ENCODE measurements around the gene KRTAP5-8.

Gene KRTAP5-8

GRCh38 chr11:71505781-71506180, 32.0 kb upstream of the KRTAP5-8 start:
- Histone ChIP-seq H3K27ac (ENCODE audit: poor library complexity, severe bottlenecking) (no peak overlapping the region), H3K27me3 (ENCODE audit: insufficient read depth, poor library complexity, severe bottlenecking) (no peaks in the 10 kb centered on the region), H3K36me3 (ENCODE audit: low read depth) (no peaks in the 10 kb centered on the region), H3K4me3 (ENCODE audit: severe bottlenecking) (no peak overlapping the region), H3K9me3 (ENCODE audit: severe bottlenecking) (no peaks in the 10 kb centered on the region), H3K4me1 (ENCODE audit: insufficient read depth, poor library complexity, severe bottlenecking) (no peaks in the 10 kb centered on the region)
- ATAC-seq (ENCODE audit: low read depth) (no peak), DNase-seq (ENCODE audit: low spot score) (no peak)
- no peak for TF ChIP-seq CTCF (IDR thresholded peaks at IDR 0.05; ENCODE audit: poor library complexity, severe bottlenecking)

GRCh38 chr11:71507102-71507501, 30.7 kb upstream of the KRTAP5-8 start:
- Histone ChIP-seq H3K36me3 (ENCODE audit: low read depth) (no peaks in the 10 kb centered on the region), H3K27me3 (ENCODE audit: insufficient read depth, poor library complexity, severe bottlenecking) (no peaks in the 10 kb centered on the region), H3K27ac (ENCODE audit: poor library complexity, severe bottlenecking) (no peak overlapping the region), H3K4me1 (ENCODE audit: insufficient read depth, poor library complexity, severe bottlenecking) (no peaks in the 10 kb centered on the region), H3K4me3 (ENCODE audit: severe bottlenecking) (no peak overlapping the region), H3K9me3 (ENCODE audit: severe bottlenecking) (no peaks in the 10 kb centered on the region)
- TF ChIP-seq CTCF (IDR thresholded peaks at IDR 0.05; ENCODE audit: poor library complexity, severe bottlenecking), result no peak
- no peak for DNase-seq (ENCODE audit: low spot score)
- ATAC-seq (ENCODE audit: low read depth), result no peak

GRCh38 chr11:71518506-71519471, 19.0 kb upstream of the KRTAP5-8 start:
- H3K36me3 ChIP-seq (ENCODE audit: low read depth), result no peaks in the 10 kb centered on the region
- H3K27me3 ChIP-seq (ENCODE audit: insufficient read depth, poor library complexity, severe bottlenecking), result no peaks in the 10 kb centered on the region
- TF ChIP-seq CTCF (IDR thresholded peaks at IDR 0.05; ENCODE audit: poor library complexity, severe bottlenecking), result no peak
- no peak for DNase-seq (ENCODE audit: low spot score)
- H3K4me3 ChIP-seq (ENCODE audit: severe bottlenecking), result no peak overlapping the region
- H3K27ac ChIP-seq (ENCODE audit: poor library complexity, severe bottlenecking), result no peak overlapping the region
- no peaks in the 10 kb centered on the region for H3K9me3 ChIP-seq (ENCODE audit: severe bottlenecking)
- ATAC-seq (ENCODE audit: low read depth), result no peak
- no peaks in the 10 kb centered on the region for H3K4me1 ChIP-seq (ENCODE audit: insufficient read depth, poor library complexity, severe bottlenecking)

GRCh38 chr11:71519546-71519945, 18.3 kb upstream of the KRTAP5-8 start:
- no peaks in the 10 kb centered on the region for H3K27me3 ChIP-seq (ENCODE audit: insufficient read depth, poor library complexity, severe bottlenecking)
- ATAC-seq (ENCODE audit: low read depth) (no peak), DNase-seq (ENCODE audit: low spot score) (no peak)
- no peaks in the 10 kb centered on the region for H3K36me3 ChIP-seq (ENCODE audit: low read depth)
- H3K27ac ChIP-seq (ENCODE audit: poor library complexity, severe bottlenecking), result no peak overlapping the region
- no peaks in the 10 kb centered on the region for H3K4me1 ChIP-seq (ENCODE audit: insufficient read depth, poor library complexity, severe bottlenecking)
- TF ChIP-seq CTCF (IDR thresholded peaks at IDR 0.05; ENCODE audit: poor library complexity, severe bottlenecking), result no peak
- H3K4me3 ChIP-seq (ENCODE audit: severe bottlenecking), result no peak overlapping the region
- H3K9me3 ChIP-seq (ENCODE audit: severe bottlenecking), result no peaks in the 10 kb centered on the region

Data from RWPE2 (cell line).